Right lobe of liver (tissue), 6 donors: ENCODE measurements around the gene MACROH2A1. TPM values are rescaled to one million over a fixed set of nuclear protein-coding genes. Genes with fewer than 3 reads are reported as not detected.

ENCODE experiments used
- ATAC-seq, 4 donors: fragments of 200-7000 bp; cut with Tn5 transposase; one replicate each; pipeline ENCODE4 v1.9.1; 2020; ENCODE audit warnings: mild to moderate bottlenecking in 4 of 4, moderate library complexity in 4 of 4
- DNase-seq, 3 donors: peaks; one replicate each; pipeline ENCODE4 v3.0.0-alpha.2; 2020
- H3K27ac ChIP-seq, 3 donors: fragments of 200-600 bp; one replicate each; pipeline ENCODE4 v1.8.0; 2022
- H3K27me3 ChIP-seq, 2 donors: fragments of 200-600 bp; one replicate each; pipeline ENCODE4 v1.8.0; 2022
- H3K36me3 ChIP-seq, 4 donors: fragments of 200-600 bp; sonication (generic) in 1 of 4; one replicate each; pipeline versions ENCODE4 v1.5.1 to v1.8.0; 2017 to 2022; ENCODE audit warnings: control low read depth in 1 of 4
- H3K4me1 ChIP-seq, 4 donors: fragments of 200-600 bp; sonication (generic) in 1 of 4; one replicate each; pipeline versions ENCODE4 v1.5.1 to v1.8.0; 2017 to 2022; ENCODE audit warnings: control low read depth in 1 of 4
- H3K4me3 ChIP-seq, 3 donors: fragments of 200-600 bp; one replicate each; pipeline ENCODE4 v1.8.0; 2022
- H3K9me3 ChIP-seq, 4 donors: fragments of 200-600 bp; sonication (generic) in 1 of 4; one replicate each; pipeline versions ENCODE4 v1.5.1 to v1.8.0; 2017 to 2022; ENCODE audit warnings: control low read depth in 1 of 4
- CTCF ChIP-seq, 4 donors: fragments of 200-600 bp in 3 of 4; fragments of 450-650 bp in 1 of 4; IDR thresholded peaks; one replicate each; pipeline versions ENCODE4 v1.5.1 to v1.8.0; 2016 to 2022; ENCODE audit warnings: antibody characterized with exemption in 4 of 4, mild to moderate bottlenecking in 2 of 4
- POLR2A ChIP-seq: fragments of 450-650 bp; IDR thresholded peaks from one replicate; pipeline ENCODE4 v1.6.1; 2017; ENCODE audit warnings: antibody characterized with exemption, mild to moderate bottlenecking
- WGBS: methylation state at CpG from one replicate; pipeline ENCODE4 v1.1.6; 2018; ENCODE audit warnings: low coverage, low lambda C conversion rate; ENCODE audit not compliant: insufficient coverage; ENCODE audit errors: missing lambda C conversion rate; 5-methylcytosine and 5-hydroxymethylcytosine counted together
- intact Hi-C, 2 donors: fragments of 100-400 bp; cut with DNase I; formaldehyde crosslinking; loops; one replicate each; pipeline versions ENCODE4 v1.11.2 to v1.14.1; 2022
- total RNA-seq, 6 experiments: library from RNA; depleted of rRNA in 2 of 6; stranded (reverse); fragments of >200 nt in 2 of 6; fragmentation: NEBNext Ultra II Directional in 3 of 6; extraction: Animal tissue kit (Norgen Biotek cat#: 25700) in 3 of 6; gene quantifications; one replicate each; pipeline versions ENCODE4 v1.1.0 to v1.2.4, GENCODE V29; 2016 to 2023
- donor health status: DM: no; HTN: yes; CAD: no.
- donor health status: DM: no; HTN: no; CAD: no.
- donor health status: DM: no; HTN: no; CAD: no.
- donor health status: DM: no; HTN: yes; CAD: no.
- donor health status: DM: no; HTN: yes; CAD: no.

MACROH2A1 gene
- total RNA-seq, 6 experiments from 2014 or later: 40.0 to 113 (median 51.6) TPM

GRCh38 chr5:135353952-135354721 lies 44.9 kb downstream of the MACROH2A1 start:
- no peaks in the 10 kb centered on the region for H3K27me3 ChIP-seq
- intact Hi-C loops: no loop called here
- peaks cover 0 to 5% (median under 1%) of the 10 kb centered on the region in 4 donors for H3K36me3 ChIP-seq
- ATAC-seq (no peak), DNase-seq (no peak)
- no peak overlapping the region for H3K4me3 ChIP-seq
- no peak overlapping the region for H3K27ac ChIP-seq
- 96% methylated on average over 4 of the region's 4 CpGs for WGBS
- TF ChIP-seq POLR2A: no peak
- no peak for TF ChIP-seq CTCF (IDR thresholded peaks at IDR 0.05)
- no peaks in the 10 kb centered on the region for H3K9me3 ChIP-seq
- H3K4me1 ChIP-seq: no peaks in the 10 kb centered on the region

GRCh38 chr5:135350536-135350935 lies 48.5 kb downstream of the MACROH2A1 start:
- ATAC-seq (no peak), DNase-seq (no peak)
- intact Hi-C loops: no loop called here
- no peaks in the 10 kb centered on the region for H3K4me1 ChIP-seq
- 91% methylated on average over 4 of the region's 10 CpGs for WGBS
- TF ChIP-seq CTCF (IDR thresholded peaks at IDR 0.05): no peak
- no peaks in the 10 kb centered on the region for H3K27me3 ChIP-seq
- no peaks in the 10 kb centered on the region for H3K9me3 ChIP-seq
- H3K27ac ChIP-seq: no peak overlapping the region
- peaks cover 0 to 8% (median under 1%) of the 10 kb centered on the region in 4 donors for H3K36me3 ChIP-seq
- H3K4me3 ChIP-seq: no peak overlapping the region

- no peaks in the 10 kb centered on the region for H3K9me3 ChIP-seq
- no peak for ATAC-seq
- H3K36me3 ChIP-seq: peaks cover 0 to 15% (median under 1%) of the 10 kb centered on the region in 4 donors
- DNase-seq: no peak
- no peak overlapping the region for H3K27ac ChIP-seq
- no peaks in the 10 kb centered on the region for H3K4me1 ChIP-seq
- no peaks in the 10 kb centered on the region for H3K27me3 ChIP-seq
- TF ChIP-seq POLR2A (no peak), CTCF (IDR thresholded peaks at IDR 0.05) (no peak)
- no peak overlapping the region for H3K4me3 ChIP-seq
- intact Hi-C loops: no loop called here
Measured at GRCh38 chr5:135349886-135350285, 49.1 kb downstream of the MACROH2A1 start.

- TF ChIP-seq POLR2A: no peak
- TF ChIP-seq CTCF (IDR thresholded peaks at IDR 0.05): no peak
Measured at GRCh38 chr5:135349451-135349850, 49.6 kb downstream of the MACROH2A1 start.

More at GRCh38 chr5:135349451-135349850, 49.6 kb downstream of the MACROH2A1 start:
- Histone ChIP-seq H3K27ac (no peak overlapping the region), H3K27me3 (no peaks in the 10 kb centered on the region), H3K4me3 (no peak overlapping the region), H3K36me3 (peaks cover 0 to 17% (median under 1%) of the 10 kb centered on the region in 4 donors), H3K9me3 (no peaks in the 10 kb centered on the region), H3K4me1 (no peaks in the 10 kb centered on the region)
- ATAC-seq (no peak), DNase-seq (no peak)
- no CpG with 5 or more reads among the region's 1 CpG for WGBS
- intact Hi-C loops: no loop called here
